KBM-7 (cell line): ENCODE measurements around the gene ESPNL.
"Not testable (repeated sequence)": the region's sequence is repeated elsewhere in the genome, so short reads cannot be mapped to it uniquely, and the experiment has no call there.

Experiments used
- DNase-seq: peaks from one replicate; pipeline ENCODE4 v3.0.0-alpha.2; 2015
- in situ Hi-C: fragments of 300-500 bp; cut with MboI; formaldehyde crosslinking; loops from 2 replicates; pipeline ENCODE4 v1.14.3; 2020; ENCODE audit warnings: low sequenced_read_pairs, low pct_unique_long_range_greater_than_20kb, mixed read lengths

The ESPNL gene

DNA sequence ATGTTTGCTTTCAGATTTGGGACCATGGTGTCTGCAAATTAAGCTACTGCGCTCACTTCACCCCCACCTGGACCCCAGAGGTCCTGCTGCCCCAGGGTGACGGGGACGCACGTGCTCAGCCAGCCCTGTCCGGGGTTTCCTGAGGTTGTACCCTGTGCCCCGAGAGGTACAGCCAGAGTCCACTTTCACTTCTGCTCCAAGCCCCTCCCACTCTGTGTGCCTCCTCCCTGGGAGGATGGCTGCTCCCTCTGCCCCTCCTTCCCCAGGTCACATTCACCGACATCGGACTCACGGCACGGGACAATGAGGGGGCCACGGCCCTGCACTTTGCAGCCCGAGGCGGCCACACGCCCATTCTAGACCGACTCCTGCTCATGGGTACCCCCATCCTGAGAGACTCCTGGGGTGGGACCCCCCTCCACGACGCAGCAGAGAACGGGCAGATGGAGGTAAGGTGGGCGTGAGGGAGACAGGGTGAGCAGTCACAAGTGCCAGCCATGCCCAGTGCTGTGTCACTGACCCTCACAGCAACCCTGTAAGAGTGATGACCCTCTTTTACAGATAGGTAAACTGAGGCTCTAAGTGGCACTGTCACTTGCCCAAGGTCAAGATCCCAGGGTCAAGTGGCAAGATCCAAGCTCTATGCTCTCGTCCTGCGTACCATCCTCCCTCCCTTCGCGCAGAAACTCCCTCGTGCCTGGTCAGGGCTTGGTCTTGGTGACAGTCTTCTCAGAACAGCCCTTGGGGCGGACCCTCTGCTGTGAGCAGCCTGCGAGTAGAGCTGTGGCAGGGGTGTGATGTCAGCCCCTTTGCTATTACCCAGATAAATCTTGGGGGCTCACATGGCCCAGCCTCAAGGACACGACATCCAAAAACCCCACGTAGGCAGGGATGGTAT lies 7.6 kb downstream of the ESPNL start:
- in situ Hi-C loops, result no loop called here
- no peak for DNase-seq

DNA sequence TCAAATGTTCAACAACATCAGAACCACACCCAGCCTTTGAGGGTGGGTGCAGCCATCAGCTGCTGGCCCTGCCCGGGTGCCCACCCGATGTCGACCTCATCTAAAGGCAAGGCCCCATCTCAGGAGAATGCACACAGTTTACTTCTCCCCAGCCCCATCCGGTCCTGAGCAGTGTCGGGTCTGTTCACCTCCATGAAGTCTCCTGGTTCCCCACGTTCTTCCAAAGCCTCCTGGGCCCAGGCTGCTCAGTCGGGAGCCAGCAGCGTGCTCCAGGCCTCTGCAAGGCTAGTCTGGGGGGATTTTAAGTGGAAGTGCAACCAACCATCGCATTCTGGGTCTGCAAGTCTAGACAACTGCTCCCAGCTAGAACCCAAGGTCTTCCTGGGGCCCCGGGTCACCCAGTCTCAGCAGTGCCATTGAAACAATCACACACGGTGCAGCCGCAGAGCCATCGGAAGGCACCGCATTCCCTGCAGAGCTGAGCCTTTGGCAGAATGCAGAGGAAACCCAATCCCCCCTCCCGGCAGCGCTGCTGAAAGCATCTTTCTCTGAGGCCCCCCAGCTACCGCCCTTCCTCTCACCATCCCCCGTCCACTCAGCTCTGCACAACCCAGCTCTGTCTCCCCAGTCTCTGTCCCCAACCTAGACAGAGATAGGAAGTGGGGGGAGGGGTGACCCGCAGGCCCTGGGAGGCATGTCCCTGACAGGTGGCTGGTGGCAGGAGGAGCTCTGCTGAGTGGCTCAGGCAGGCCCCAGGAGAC lies 8.5 kb downstream of the ESPNL start:
- in situ Hi-C loops, result no loop called here
- DNase-seq, result peak; percentile 59

DNA sequence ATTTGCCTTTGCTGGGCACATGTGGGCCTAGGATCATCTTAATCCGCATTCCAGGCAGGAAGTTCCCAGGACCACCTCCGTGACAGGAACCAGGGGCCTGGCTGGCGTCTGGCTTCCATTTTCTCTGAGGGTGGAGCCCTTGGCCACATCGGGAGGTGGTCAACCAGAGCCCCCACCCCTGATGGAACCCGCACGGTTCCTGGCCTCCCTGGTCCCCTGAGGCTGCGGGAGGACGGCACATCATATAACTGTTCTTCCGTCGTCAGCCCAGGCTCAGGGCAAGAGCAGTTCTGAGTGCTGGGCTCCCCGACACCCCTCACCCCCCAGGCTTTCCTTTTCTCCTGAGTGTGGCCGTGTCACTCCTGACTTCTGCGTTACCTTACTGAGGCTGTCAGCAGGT lies 13.5 kb downstream of the ESPNL start:
- no peak for DNase-seq
- in situ Hi-C loops, result no loop called here

DNA sequence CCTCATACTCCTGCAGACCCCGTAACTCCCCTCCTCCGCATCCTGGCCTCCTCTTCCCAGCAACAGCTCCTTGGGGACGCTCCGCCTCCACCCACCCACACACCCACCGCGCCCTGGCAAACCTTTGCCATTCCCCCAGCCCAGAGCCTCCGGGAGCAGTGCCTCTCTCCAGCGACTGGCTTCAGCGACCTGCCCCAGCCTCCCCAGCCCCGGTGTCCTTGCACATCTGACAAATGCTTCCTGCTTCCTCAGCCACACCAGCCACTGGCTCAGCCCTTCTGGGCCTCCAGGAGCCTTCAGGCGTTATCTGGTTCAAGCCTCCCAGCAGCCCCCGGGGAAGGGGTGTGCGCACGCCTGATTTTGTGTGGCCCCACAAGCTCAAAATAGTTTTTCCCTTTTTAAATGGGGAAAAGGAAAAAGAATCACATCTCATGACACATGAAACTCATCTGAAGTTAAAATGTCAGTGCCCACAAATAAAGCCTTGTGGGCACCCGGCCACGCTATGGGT lies 14.2 kb downstream of the ESPNL start:
- in situ Hi-C loops, result no loop called here
- no peak for DNase-seq

DNA sequence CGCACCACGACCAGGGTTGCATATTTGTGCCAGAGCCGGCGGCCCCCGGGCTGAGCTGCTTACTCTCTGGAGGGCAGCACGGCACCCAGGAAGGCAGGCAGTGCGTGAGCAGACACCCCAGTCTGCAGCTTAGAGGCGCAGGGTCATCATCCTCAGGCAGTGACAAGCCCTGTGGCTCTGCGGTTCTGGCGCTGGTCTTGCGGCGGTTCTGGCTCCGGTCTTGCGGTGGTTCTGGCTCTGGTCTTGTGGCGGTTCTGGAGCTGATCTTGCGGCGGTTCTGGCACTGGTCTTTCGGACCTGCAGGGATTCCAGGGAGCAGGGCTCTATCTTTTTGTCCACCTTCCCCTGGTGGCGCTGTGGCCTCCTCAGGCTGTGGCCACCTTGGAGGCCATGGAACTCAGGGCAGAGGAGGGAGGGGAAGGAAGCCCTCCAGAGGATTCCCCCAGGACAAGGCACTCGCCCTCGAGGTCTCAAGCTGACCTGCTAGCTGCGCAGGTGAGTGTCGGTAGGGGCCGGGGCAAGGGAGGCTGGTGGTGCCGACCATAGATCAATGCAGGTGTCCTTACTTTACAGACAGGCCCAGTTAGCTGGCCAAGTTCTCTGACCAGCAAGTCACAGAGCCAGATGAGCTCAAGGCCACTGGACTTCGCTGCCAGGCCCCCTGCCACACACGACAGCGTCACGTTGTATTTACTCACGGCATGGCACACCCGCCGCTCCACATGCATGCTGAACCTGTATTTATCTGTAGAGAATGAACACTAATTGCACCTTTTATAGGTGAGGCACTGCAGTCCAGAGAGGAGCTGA lies 14.9 kb downstream of the ESPNL start:
- DNase-seq, result no peak
- in situ Hi-C loops, result no loop called here

DNA sequence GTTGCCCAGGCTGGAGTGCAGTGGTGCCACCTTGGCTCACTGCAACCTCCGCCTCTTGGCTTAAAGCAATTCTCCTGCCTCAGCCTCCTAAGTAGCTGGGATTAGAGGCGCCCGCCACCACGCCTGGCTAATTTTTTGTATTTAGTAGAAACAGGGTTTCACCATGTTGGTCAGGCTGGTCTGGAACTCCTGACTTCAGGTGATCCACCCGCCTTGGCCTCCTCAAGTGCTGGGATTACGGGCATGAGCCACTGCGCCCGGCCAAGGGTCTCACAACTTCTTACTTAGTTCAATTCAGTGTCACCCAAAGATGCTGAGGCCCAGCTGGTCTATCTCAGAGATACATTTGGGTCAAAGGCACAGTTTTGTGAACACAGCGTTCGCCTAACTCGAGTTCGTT lies 15.6 kb downstream of the ESPNL start:
- DNase-seq, in situ Hi-C loops: not testable (repeated sequence)

DNA sequence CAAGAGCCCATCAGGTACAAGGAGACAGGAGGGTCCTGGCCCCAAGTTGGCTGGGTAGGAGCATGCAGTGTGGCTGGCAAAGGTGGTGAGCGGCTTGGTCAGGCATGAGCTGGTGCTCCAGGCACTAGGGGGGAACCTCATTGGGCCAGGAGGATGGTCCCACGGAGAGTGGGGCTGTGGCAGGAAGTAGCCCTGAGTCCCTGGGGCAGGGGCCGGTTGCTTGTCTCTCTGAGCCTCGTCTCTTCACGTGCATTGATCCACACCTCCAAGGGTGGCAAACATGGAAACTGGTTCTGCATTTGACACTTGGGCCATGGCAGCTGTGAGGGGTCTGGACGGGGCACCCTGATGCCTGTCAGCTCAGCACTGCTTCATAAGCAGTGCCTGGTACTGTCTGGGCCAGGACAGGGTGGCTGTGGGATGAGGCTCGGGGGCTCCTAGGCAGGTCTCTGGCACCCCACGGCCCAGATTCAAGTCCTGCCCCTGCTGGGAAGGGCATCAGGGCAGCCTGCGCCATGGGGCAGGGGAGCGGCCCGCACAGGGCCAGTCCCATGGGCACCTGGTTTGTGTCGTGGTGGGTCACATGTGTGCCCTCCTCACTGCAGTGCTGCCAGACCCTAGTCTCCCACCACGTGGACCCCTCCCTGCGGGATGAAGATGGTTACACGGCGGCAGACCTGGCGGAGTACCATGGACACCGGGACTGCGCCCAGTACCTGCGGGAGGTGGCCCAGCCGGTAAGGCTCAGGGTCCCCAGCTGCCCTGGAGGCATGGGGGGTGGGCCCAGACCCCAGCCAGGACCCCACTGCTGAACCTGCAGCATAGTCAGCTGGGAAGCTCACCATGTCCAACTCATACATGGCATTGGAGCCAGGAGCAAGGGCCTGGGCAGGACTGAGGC lies 16.4 kb downstream of the ESPNL start:
- no peak for DNase-seq
- in situ Hi-C loops, result no loop called here

DNA sequence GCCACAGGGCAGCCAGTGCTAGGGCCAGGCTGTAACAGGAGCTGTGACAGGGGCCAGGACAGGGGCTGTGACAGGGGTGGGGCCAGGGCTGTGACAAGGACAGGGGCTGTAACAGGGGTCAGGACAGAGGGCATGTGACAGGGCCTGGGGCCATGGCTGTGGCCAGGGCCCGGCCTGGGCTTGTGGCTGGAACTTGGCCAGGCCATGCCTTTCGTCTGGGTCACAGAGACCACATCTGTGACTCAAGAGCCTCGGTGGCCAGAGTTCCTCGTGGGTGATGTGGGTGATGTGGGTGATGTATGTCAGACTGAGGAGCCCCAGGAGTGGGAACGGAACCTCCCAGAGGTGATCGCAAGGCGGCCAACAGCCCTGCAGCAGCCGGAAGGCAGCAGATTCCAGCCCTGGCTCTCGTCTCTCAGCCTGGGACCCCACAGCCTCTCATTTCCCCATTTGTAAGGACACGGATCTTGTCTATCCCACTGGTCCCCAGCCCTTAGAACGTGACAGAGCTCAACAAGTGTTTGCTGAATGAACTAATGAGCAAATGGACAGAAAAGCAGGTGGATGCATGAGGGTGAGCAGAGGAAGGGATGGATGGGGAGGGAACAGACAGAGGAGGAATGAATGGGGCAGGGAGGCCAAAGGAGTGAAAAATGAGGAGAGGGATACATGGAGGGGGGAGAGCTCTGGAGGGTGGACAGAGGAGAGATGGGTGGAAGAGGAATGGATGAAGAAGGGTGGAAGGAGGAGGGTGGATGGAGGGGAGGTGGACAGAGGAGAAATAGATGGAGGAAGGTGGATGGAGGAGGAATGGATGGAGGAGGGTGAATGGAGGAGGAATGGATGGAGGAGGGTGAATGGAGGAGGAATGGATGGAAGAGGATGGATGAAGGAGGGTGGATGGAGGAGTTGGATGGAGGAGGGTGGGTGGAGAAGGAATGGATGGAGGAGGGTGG lies 17.3 kb downstream of the ESPNL start:
- in situ Hi-C loops, result no loop called here
- DNase-seq, result no peak

DNA sequence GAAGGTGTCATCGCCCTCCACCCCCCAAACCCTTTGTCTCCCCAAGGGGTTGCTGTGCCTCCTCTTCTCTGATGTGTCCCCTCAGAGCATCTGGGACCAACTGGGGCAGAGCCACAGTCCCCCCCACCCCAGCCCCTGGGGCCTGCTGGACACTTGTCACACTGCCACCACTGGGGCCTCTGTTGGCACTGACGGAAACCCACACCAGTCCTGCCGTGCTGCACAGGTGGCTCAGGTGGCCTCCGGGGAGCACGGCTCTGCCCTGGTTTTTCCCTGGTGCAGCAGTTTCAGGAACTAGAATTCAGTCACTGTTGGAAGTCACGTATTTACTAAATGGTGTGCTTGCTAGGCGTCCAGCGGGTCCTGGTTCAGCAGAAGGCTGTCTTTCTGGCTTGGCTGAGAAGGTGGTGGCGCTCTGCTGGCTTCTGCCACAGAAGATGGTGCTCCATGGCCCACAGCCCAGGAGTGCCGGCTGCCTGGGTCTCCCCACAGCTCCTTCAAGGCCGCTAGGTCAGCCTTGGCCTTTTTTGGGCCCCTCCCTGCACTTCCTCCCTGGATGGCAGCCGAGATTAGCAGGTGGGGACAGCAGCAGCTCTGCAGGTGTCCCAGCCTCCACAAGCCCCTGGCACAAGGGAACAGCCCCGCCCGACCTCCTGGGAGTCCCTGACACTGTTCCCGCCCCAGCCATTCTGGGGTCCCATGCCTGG lies 19.8 kb downstream of the ESPNL start:
- in situ Hi-C loops, result no loop called here
- DNase-seq, result no peak

DNA sequence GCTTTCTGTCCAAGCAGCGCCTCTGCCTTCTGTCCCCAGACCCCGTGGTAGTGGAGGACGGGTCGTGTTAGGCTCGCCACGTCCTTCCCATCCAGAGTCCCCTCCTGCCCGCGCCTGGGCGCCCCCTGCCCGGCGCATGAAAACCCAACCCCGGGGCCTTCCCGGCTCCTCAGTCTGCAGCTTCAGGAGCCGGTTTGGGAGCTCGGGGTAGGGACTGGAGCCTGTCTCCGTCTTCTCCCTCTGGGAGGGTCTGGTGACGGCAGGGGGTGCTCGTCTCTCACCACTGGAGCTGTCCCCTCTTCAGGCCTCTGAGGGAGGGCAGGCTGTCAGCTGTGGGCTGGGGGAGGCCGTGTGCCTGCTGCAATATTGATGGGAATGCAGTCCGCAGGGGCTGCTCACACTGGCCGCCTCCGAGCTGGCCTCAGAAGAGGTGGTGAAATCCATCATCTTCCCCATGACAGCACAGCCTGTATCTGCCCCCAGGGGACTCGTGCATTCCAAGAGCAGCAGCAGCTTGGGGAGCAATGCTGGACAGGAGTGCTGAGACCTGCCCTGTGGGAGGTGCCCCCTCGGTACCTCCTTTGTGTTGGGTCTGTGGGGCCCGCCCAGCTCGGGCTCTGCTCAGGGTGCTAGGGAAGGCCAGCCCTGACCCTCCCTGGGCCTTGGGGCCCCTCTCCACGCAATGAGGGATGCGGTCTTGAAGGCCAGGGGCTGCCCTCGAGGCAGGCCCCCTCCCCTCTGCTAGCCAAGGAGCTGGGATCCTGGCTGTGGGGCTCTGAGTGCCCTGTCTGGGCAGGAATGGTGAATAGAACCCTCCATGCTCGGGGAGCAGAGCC lies 20.5 kb downstream of the ESPNL start:
- in situ Hi-C loops, result no loop called here
- no peak for DNase-seq

DNA sequence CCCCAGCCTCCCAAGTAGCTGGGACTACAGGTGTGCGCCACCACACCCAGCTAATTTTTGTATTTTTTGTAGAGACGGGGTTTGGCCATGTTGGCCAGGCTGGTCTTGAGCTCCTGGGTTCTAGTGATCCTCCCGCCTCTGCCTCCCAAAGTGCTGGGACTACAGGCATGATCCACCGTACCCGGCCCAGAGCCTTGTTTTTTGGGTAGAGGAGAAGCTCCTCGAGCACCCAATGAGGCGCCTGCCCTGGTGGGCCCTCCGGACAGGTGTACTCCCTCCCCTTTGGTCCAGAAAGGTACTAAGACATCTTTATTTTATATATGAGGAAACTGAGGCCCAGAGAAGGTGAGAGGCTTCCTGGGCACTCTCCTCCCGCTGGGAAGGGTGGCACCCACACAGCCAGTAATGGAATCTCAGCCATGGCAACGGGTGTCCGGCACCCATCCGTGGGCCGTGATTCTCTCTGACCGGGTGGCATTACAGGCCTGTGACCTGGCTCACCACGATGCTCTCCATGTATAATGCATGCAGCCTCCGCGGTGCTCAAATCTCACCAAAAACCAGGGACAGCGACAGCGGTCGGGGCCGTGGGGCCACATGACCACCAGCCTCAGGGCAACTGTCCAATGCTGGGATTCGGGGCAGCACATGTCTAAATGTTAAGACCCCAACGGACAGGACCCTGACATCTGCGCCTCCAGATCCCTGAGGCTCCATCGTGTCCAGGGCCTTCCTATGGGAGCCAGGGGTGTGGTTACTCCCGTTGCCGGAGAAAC lies 21.6 kb downstream of the ESPNL start:
- no peak for DNase-seq
- in situ Hi-C loops, result no loop called here

DNA sequence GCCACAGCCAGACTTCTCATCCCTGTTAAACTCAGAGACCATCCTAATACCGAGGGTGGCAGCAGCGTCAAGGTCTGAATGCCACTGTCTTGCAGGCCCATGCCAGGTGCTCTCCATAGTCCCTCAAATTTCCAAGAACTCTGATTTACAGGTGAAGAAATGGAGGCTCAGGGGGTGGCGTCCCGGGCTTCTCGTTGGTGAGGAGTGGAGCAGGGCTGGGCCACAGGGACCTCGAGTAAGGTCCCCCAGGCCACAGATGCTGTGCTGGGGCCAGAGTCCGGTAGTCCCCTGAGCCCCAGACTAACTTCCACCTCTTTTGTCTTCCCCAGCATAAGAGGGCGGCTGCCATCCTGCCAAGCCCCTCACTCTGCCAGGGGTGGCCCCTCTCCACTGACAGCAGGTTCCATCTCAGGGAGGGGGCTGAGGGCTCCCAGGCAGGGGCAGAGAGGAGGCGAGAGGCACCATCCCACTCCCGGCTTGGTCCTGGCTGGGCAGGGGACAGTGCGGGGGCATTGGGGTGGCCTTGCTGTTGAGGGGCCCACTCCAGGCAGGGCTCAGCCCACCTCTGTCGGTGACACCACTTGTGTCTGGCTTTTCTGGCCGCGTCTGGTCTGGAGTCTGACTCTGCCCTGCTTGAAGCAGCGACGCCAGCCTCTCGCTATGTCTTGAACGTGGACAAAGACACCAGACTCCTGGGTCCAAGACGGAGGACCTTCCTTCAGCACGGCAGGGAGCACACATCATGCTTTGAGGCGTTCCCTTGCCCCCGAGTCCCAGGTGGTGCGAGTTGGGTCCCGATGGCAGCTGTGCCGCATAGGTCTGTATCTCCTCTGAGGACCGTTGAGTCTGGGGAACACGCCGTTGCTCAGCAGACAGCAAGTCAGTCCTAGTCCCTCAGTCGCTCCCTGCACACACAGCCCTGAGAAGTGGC lies 22.4 kb downstream of the ESPNL start:
- in situ Hi-C loops, result no loop called here
- DNase-seq, result no peak

DNA sequence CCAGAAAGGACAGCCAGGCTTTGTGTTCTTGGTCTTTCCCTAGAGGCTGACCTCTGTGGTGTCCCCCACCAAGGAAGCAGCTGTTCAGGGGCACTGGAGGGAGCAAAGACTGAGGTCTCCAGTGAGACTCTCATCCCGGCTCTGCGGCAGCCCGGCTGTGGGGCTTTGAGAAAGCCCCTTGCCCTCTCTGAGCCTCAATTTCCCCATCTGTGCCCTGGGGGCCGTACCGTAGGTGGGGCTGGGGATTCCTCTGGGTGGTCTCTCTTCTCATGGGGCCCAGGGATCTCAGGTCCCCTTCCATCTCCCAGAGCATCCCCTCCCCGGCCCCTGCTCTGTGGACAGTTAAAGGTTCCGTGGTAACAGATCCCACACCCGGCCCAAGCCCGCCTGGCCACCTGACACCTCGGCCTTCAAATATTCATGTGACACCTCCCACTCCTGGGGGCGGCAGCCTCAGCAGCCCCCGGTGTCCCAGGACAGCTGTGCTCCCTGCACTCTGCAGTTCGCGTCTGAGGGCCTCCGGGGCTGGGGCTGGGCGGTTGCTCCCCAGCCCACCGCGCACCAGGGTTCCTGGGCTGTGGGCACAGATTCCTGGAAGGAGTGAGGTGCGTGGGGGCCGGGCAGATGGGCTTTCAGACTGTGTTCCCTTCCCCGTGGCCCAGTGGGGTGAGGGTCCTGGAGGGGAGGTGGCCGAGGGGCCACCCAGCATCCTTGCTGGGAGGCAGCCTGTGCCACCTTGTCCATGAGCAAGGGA lies 23.3 kb downstream of the ESPNL start:
- in situ Hi-C loops, result no loop called here

DNA sequence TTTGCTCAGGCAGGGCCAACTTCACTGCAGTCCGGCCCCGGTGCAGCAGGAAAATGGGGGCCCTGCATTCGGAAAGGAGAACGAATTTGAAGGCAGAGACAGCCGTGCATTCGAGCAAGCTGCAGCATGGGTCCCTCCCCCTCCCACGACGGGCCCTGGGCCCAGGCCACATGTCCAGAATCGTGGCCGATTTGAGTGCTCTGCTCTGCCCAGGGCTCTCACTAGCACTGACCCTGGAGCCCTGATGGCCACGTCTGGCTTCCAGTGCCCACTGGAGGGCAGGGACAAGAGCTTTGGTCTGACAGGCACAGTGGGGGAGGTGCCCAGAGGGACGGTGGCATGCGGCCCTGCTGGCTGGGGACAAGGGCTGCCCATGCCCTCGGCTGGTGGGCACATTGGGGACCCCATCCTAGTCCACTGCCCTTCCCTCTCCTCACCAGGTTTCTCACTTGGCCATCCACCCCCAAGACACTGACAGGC lies 23.9 kb downstream of the ESPNL start:
- DNase-seq, result no peak
- in situ Hi-C loops, result no loop called here

More for the DNA sequence above, 23.3 kb downstream of the ESPNL start:
- no peak for DNase-seq
